ENCODE results near the gene ADGRB2.
A peak's percentile ranks its signal among the peaks of the same experiment; 100 is the strongest.

ADGRB2 gene

DNA sequence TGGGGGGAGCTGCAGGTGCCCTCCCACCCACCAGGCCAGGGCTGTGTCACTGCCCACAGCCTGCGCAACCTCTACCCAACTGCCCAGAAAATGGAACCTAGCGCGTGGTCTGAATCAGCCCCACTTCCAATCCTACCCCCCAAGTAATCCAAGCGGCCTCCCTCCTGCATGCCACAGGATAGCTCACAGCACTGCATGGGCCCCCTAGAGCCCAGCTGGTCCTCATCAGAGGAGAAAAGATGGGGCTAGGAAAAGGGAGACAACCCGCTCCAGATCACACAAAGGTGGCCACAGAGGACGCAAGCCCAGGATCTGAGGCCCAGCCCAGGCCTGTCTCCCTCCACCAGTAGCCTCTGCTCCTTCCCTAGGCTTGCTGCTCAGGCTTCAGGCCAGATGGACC, 6.2 kb downstream of the ADGRB2 start:
- Histone ChIP-seq H3K27ac (ENCODE audit: low read length, poor library complexity, severe bottlenecking) (no peak overlapping the region), H2AK5ac (ENCODE audit: low read length, severe bottlenecking) (no peak overlapping the region), H3K36me3 (ENCODE audit: control insufficient read depth in 1 of 2, insufficient read depth in 2 of 2, low read depth in 1 of 2, low read length in 2 of 2) (peaks cover 0 to 9% of the 10 kb centered on the region in 2 experiments), H3K9ac (ENCODE audit: low read length) (no peak overlapping the region), H2BK12ac (ENCODE audit: low read length in 2 of 2) (peak overlapping the region in 1 of 2 experiments; percentile 37), H2BK5ac (ENCODE audit: low read depth, low read length, poor library complexity, severe bottlenecking) (no peak overlapping the region), H3K27me3 (ENCODE audit: control insufficient read depth in 1 of 2, insufficient read depth in 1 of 2, low read length in 2 of 2) (peaks cover 0 to 2% of the 10 kb centered on the region in 2 experiments), H2BK15ac (ENCODE audit: low read depth, poor library complexity, severe bottlenecking) (no peak overlapping the region), H3K14ac (ENCODE audit: low read length in 2 of 2) (no peak overlapping the region), H3K4me3 (ENCODE audit: insufficient read depth in 1 of 2, low read depth in 1 of 2, low read length in 2 of 2) (peak overlapping the region in 1 of 2 experiments; percentile 9), H3K79me1 (replicated peaks; ENCODE audit: low read length, poor library complexity, severe bottlenecking) (no peaks in the 10 kb centered on the region), H3K9me3 (ENCODE audit: control insufficient read depth, low read length) (no peaks in the 10 kb centered on the region), H2AFZ (ENCODE audit: low read depth, low read length) (no peak overlapping the region), H3K18ac (ENCODE audit: low read depth in 1 of 2, low read length in 2 of 2) (no peak overlapping the region), H4K91ac (ENCODE audit: low read length) (no peak overlapping the region), H3K4me1 (ENCODE audit: control insufficient read depth, insufficient read depth, low read depth, low read length) (peaks cover 43% of the 10 kb centered on the region), H4K8ac (ENCODE audit: low read length) (no peak overlapping the region), H3K23ac (ENCODE audit: low read length in 2 of 2) (no peak overlapping the region), H3K4me2 (ENCODE audit: low read length, poor library complexity, severe bottlenecking) (no peak overlapping the region), H2BK120ac (ENCODE audit: low read depth, low read length) (no peak overlapping the region), H3K4ac (ENCODE audit: low read depth in 1 of 2, low read length in 2 of 2) (no peak overlapping the region)
- WGBS = 98% methylated on average over 6 of the region's 6 CpGs
- no peak for DNase-seq

DNA sequence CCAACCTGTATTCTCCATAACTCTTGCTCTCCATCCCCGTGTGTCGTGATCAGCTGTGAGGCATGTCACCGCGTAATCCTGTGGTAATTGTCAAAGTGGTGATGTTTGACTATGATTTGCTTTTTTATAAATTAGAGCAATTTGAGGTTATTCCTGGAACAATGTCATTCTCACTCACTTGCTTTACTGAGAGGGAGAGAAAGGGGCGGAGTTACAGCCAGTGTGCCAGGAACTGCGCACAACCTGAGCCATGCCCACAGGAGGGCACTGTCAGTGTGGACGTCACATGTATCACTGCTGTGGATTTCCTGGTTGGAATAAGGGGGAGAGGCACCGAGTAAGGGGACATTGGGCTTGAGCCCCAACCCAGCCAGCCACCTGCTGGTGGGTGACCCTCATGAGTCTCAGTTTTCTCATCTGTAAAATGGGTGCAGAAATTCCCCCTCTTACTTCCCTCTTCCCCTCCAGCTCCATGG, 6.9 kb downstream of the ADGRB2 start:
- H3K18ac ChIP-seq (ENCODE audit: low read depth in 1 of 2, low read length in 2 of 2) = no peak overlapping the region
- no peak overlapping the region for H3K23ac ChIP-seq (ENCODE audit: low read length in 2 of 2)
- peaks cover 0 to 3% of the 10 kb centered on the region in 2 experiments for H3K27me3 ChIP-seq (ENCODE audit: control insufficient read depth in 1 of 2, insufficient read depth in 1 of 2, low read length in 2 of 2)
- no peak overlapping the region for H4K8ac ChIP-seq (ENCODE audit: low read length)
- no peak overlapping the region for H2AK5ac ChIP-seq (ENCODE audit: low read length, severe bottlenecking)
- no peak overlapping the region for H3K14ac ChIP-seq (ENCODE audit: low read length in 2 of 2)
- no peak overlapping the region for H2BK120ac ChIP-seq (ENCODE audit: low read depth, low read length)
- H3K4me1 ChIP-seq (ENCODE audit: control insufficient read depth, insufficient read depth, low read depth, low read length) = peaks cover 38% of the 10 kb centered on the region
- H2BK12ac ChIP-seq (ENCODE audit: low read length in 2 of 2) = no peak overlapping the region
- H3K4me3 ChIP-seq (ENCODE audit: insufficient read depth in 1 of 2, low read depth in 1 of 2, low read length in 2 of 2) = no peak overlapping the region
- H3K9ac ChIP-seq (ENCODE audit: low read length) = no peak overlapping the region
- no peak for DNase-seq
- H2BK15ac ChIP-seq (ENCODE audit: low read depth, poor library complexity, severe bottlenecking) = no peak overlapping the region
- no peak overlapping the region for H2AFZ ChIP-seq (ENCODE audit: low read depth, low read length)
- no peaks in the 10 kb centered on the region for H3K9me3 ChIP-seq (ENCODE audit: control insufficient read depth, low read length)
- H3K27ac ChIP-seq (ENCODE audit: low read length, poor library complexity, severe bottlenecking) = no peak overlapping the region
- no peak overlapping the region for H4K91ac ChIP-seq (ENCODE audit: low read length)
- 92% methylated on average over 8 of the region's 8 CpGs for WGBS
- H2BK5ac ChIP-seq (ENCODE audit: low read depth, low read length, poor library complexity, severe bottlenecking) = no peak overlapping the region
- no peak overlapping the region for H3K4me2 ChIP-seq (ENCODE audit: low read length, poor library complexity, severe bottlenecking)
- no peak overlapping the region for H3K4ac ChIP-seq (ENCODE audit: low read depth in 1 of 2, low read length in 2 of 2)
- H3K36me3 ChIP-seq (ENCODE audit: control insufficient read depth in 1 of 2, insufficient read depth in 2 of 2, low read depth in 1 of 2, low read length in 2 of 2) = peaks cover 0 to 9% of the 10 kb centered on the region in 2 experiments
- no peaks in the 10 kb centered on the region for H3K79me1 ChIP-seq (replicated peaks; ENCODE audit: low read length, poor library complexity, severe bottlenecking)

DNA sequence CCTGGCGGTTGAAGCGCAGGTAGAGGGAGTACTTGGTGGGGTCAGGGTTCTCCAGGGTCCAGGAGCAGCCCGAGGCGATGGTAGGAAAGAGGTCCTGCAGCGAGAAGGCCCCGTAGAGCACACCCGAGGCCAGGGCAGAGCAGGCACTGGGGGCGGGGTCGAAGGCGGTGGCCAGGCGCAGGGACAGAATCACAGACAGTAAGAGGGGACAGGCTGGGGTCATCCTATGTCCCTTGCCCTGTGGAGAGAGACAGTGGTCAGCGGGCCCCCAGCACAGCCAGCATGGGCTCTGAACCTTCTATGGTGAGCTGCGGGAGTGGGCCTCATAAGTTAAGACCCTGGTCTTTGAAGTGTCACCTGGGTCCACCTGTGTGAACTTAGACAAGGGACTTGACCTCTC, 7.6 kb downstream of the ADGRB2 start:
- no peak overlapping the region for H3K23ac ChIP-seq (ENCODE audit: low read length in 2 of 2)
- no peak overlapping the region for H3K4me3 ChIP-seq (ENCODE audit: insufficient read depth in 1 of 2, low read depth in 1 of 2, low read length in 2 of 2)
- H2BK5ac ChIP-seq (ENCODE audit: low read depth, low read length, poor library complexity, severe bottlenecking) = no peak overlapping the region
- no peaks in the 10 kb centered on the region for H3K79me1 ChIP-seq (replicated peaks; ENCODE audit: low read length, poor library complexity, severe bottlenecking)
- H2BK15ac ChIP-seq (ENCODE audit: low read depth, poor library complexity, severe bottlenecking) = no peak overlapping the region
- no peak overlapping the region for H3K18ac ChIP-seq (ENCODE audit: low read depth in 1 of 2, low read length in 2 of 2)
- WGBS = 96% methylated on average over 13 of the region's 13 CpGs
- H3K9ac ChIP-seq (ENCODE audit: low read length) = no peak overlapping the region
- H4K8ac ChIP-seq (ENCODE audit: low read length) = no peak overlapping the region
- H3K27me3 ChIP-seq (ENCODE audit: control insufficient read depth in 1 of 2, insufficient read depth in 1 of 2, low read length in 2 of 2) = peaks cover 0 to 8% of the 10 kb centered on the region in 2 experiments
- no peak overlapping the region for H2AFZ ChIP-seq (ENCODE audit: low read depth, low read length)
- no peak overlapping the region for H2BK120ac ChIP-seq (ENCODE audit: low read depth, low read length)
- H2AK5ac ChIP-seq (ENCODE audit: low read length, severe bottlenecking) = no peak overlapping the region
- DNase-seq = no peak
- H3K9me3 ChIP-seq (ENCODE audit: control insufficient read depth, low read length) = no peaks in the 10 kb centered on the region
- peaks cover 36% of the 10 kb centered on the region for H3K4me1 ChIP-seq (ENCODE audit: control insufficient read depth, insufficient read depth, low read depth, low read length)
- no peak overlapping the region for H3K4ac ChIP-seq (ENCODE audit: low read depth in 1 of 2, low read length in 2 of 2)
- H4K91ac ChIP-seq (ENCODE audit: low read length) = peak overlapping the region; percentile 46
- H2BK12ac ChIP-seq (ENCODE audit: low read length in 2 of 2) = no peak overlapping the region
- H3K36me3 ChIP-seq (ENCODE audit: control insufficient read depth in 1 of 2, insufficient read depth in 2 of 2, low read depth in 1 of 2, low read length in 2 of 2) = peaks cover 0 to 9% of the 10 kb centered on the region in 2 experiments
- no peak overlapping the region for H3K14ac ChIP-seq (ENCODE audit: low read length in 2 of 2)
- no peak overlapping the region for H3K4me2 ChIP-seq (ENCODE audit: low read length, poor library complexity, severe bottlenecking)
- H3K27ac ChIP-seq (ENCODE audit: low read length, poor library complexity, severe bottlenecking) = no peak overlapping the region

DNA sequence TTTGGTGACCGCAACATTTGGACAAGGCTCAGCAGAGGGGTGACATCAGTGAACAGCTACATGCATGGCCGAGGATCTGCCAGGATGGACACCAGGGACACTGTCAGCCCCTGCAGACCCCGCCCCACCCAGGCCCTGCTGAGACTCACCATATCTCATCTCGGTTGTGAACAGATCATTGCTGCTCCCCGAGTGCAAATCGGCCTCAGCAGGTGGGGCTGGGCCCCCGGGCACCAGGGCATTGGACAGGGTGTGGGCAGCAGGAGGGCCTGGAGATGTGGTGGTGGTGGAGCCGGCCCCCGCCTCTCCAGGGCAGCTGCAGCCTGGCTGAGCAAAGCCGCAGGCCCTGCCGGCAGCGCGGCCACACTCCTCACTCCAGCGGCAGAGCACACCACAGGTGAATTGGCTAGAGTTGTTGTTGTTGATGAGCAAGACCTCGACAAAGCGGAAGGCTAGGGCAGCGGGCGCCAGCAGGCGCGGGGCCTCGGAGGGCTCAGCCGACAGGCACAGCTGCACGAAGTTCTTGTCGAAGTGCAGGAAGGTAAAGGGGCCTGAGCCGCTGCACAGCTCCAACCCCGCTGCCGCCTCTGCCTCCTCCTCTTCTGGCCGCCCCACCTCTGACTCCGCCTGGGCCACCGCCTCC, 8.2 kb downstream of the ADGRB2 start:
- H2AFZ ChIP-seq (ENCODE audit: low read depth, low read length) = no peak overlapping the region
- H3K4me1 ChIP-seq (ENCODE audit: control insufficient read depth, insufficient read depth, low read depth, low read length) = peaks cover 32% of the 10 kb centered on the region
- H2BK120ac ChIP-seq (ENCODE audit: low read depth, low read length) = no peak overlapping the region
- H2BK5ac ChIP-seq (ENCODE audit: low read depth, low read length, poor library complexity, severe bottlenecking) = no peak overlapping the region
- H3K9me3 ChIP-seq (ENCODE audit: control insufficient read depth, low read length) = no peaks in the 10 kb centered on the region
- peaks cover 0 to 9% of the 10 kb centered on the region in 2 experiments for H3K36me3 ChIP-seq (ENCODE audit: control insufficient read depth in 1 of 2, insufficient read depth in 2 of 2, low read depth in 1 of 2, low read length in 2 of 2)
- peak overlapping the region in 1 of 2 experiments; percentile 11 for H3K18ac ChIP-seq (ENCODE audit: low read depth in 1 of 2, low read length in 2 of 2)
- no peaks in the 10 kb centered on the region for H3K79me1 ChIP-seq (replicated peaks; ENCODE audit: low read length, poor library complexity, severe bottlenecking)
- DNase-seq = no peak
- no peak overlapping the region for H4K8ac ChIP-seq (ENCODE audit: low read length)
- peaks cover 0 to 8% of the 10 kb centered on the region in 2 experiments for H3K27me3 ChIP-seq (ENCODE audit: control insufficient read depth in 1 of 2, insufficient read depth in 1 of 2, low read length in 2 of 2)
- whole genome bisulfite sequencing = 88% methylated on average over 30 of the region's 30 CpGs
- H2BK15ac ChIP-seq (ENCODE audit: low read depth, poor library complexity, severe bottlenecking) = peak overlapping the region; percentile 2
- no peak overlapping the region for H3K4ac ChIP-seq (ENCODE audit: low read depth in 1 of 2, low read length in 2 of 2)
- H3K14ac ChIP-seq (ENCODE audit: low read length in 2 of 2) = no peak overlapping the region
- no peak overlapping the region for H3K27ac ChIP-seq (ENCODE audit: low read length, poor library complexity, severe bottlenecking)
- no peak overlapping the region for H2AK5ac ChIP-seq (ENCODE audit: low read length, severe bottlenecking)
- H4K91ac ChIP-seq (ENCODE audit: low read length) = peak overlapping the region; percentile 46
- no peak overlapping the region for H3K4me3 ChIP-seq (ENCODE audit: insufficient read depth in 1 of 2, low read depth in 1 of 2, low read length in 2 of 2)
- no peak overlapping the region for H2BK12ac ChIP-seq (ENCODE audit: low read length in 2 of 2)
- no peak overlapping the region for H3K23ac ChIP-seq (ENCODE audit: low read length in 2 of 2)
- H3K4me2 ChIP-seq (ENCODE audit: low read length, poor library complexity, severe bottlenecking) = no peak overlapping the region
- no peak overlapping the region for H3K9ac ChIP-seq (ENCODE audit: low read length)

Data from mesenchymal stem cell (in vitro differentiated cells and primary cell).